DOHH2 (cell line): ENCODE measurements around the gene TM9SF2.

Experiments used
- CTCF ChIP-seq: fragments of 200-600 bp; sonication (generic); IDR thresholded peaks from one replicate; pipeline ENCODE4 v1.5.1; 2014; ENCODE audit warnings: antibody characterized with exemption, mild to moderate bottlenecking, low read depth, low read length; ENCODE audit not compliant: poor library complexity, severe bottlenecking
- EZH2phosphoT487 ChIP-seq: fragments of 200-600 bp; sonication (generic); IDR thresholded peaks from 2 replicates; pipeline ENCODE4 v1.6.1; 2017; ENCODE audit warnings: borderline replicate concordance, mild to moderate bottlenecking, antibody characterized with exemption, low read length, moderate library complexity, mixed read lengths

DNA sequence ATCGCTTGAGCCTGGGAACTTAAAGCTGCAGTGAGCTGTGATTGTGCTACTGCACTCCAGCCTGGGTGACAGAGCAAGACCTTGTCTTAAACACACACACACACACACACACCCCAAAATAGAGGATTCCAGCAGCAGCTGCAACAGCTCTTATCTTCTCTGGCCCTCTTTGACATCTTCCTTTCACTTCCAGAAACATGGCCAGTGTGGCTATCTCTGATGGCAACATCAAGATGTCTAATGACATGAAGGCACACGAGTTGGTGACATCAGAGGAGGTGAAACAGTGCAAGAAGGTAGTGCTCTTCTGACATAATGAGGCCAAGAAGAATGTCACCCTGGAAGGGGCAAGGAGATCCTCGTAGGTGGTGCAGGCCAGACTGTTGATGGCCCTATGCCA lies 81.2 kb downstream of the TM9SF2 start:
- TF ChIP-seq EZH2phosphoT487 (no peak), CTCF (no peak)
